ENCODE data around the gene RECQL. TPM values are rescaled to one million over a fixed set of nuclear protein-coding genes. Genes with fewer than 3 reads are reported as not detected.

The RECQL gene
- total RNA-seq, 1 experiment from 2014 or later: 32.1 TPM

DNA sequence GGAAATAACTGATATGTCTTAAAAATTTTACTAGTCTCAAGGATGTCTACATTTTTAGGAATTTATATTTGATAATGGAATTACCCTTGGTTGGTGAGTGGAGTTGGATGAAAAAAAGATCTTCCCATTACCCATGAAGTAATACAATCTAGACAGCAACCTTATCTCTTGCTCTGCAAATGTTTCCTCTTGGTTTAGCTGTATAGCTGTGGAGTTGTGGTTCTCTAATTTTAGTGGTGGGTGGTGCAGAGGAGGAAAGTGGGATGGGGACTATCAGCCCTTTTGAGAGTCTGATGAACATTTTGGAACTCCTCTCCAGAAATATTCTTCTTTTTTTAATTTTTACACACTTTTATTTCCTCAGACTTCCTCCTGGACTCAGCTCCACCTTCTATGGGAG lies 41.7 kb upstream of the RECQL start:
- no peaks in the 10 kb centered on the region for H3K27me3 Mint-ChIP-seq (ENCODE audit: unreplicated experiment)
- no TSS peak for BruUV-seq (replicated peaks)

DNA sequence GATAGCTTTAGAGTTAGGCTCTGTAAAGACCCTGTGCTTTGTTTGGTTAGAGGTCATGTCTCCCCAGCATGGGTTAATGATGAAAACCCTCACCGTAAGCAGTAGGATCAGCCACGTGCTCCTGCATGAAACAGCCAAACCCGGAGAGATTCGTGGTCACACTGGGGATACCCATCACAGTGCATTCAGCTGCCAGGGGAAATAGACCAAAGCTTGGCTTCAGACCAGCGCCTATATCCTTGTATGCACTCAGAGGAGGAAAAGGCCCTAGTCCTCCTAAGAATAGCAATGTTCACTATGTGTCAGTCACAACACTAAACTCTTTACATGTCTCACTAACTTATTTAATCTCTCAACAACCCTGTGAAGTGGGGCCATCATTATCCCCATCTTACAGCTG lies 41.0 kb upstream of the RECQL start:
- Mint-ChIP-seq H3K4me1 (ENCODE audit: low read depth, unreplicated experiment) (peaks cover 8% of the 10 kb centered on the region), H3K4me3 (ENCODE audit: low read depth, unreplicated experiment) (no peak overlapping the region), H3K27me3 (ENCODE audit: unreplicated experiment) (peaks cover 2% of the 10 kb centered on the region), H3K27ac (ENCODE audit: unreplicated experiment) (no peak overlapping the region), H3K36me3 (ENCODE audit: insufficient read depth, unreplicated experiment) (no peaks in the 10 kb centered on the region), H3K9me3 (ENCODE audit: low read depth, unreplicated experiment) (no peaks in the 10 kb centered on the region)
- TF ChIP-seq, protein P1, sequence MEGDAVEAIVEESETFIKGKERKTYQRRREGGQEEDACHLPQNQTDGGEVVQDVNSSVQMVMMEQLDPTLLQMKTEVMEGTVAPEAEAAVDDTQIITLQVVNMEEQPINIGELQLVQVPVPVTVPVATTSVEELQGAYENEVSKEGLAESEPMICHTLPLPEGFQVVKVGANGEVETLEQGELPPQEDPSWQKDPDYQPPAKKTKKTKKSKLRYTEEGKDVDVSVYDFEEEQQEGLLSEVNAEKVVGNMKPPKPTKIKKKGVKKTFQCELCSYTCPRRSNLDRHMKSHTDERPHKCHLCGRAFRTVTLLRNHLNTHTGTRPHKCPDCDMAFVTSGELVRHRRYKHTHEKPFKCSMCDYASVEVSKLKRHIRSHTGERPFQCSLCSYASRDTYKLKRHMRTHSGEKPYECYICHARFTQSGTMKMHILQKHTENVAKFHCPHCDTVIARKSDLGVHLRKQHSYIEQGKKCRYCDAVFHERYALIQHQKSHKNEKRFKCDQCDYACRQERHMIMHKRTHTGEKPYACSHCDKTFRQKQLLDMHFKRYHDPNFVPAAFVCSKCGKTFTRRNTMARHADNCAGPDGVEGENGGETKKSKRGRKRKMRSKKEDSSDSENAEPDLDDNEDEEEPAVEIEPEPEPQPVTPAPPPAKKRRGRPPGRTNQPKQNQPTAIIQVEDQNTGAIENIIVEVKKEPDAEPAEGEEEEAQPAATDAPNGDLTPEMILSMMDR (IDR thresholded peaks at IDR 0.05; ENCODE audit: unreplicated experiment): no peak
- BruUV-seq (replicated peaks): no TSS peak
- CTCF ChIA-PET: interaction anchor here (0.5 kb wide), 1 partner anchor 745 kb away, joined by 7 read pairs; no protein-coding TSS in a partner anchor
- no peak for DNase-seq
- intact Hi-C loops (cut with micrococcal nuclease; ENCODE audit: unreplicated experiment): no loop called here

More for the DNA sequence above, 41.7 kb upstream of the RECQL start:
- peaks cover 8% of the 10 kb centered on the region for H3K4me1 Mint-ChIP-seq (ENCODE audit: low read depth, unreplicated experiment)
- no peak for DNase-seq
- intact Hi-C loops (cut with micrococcal nuclease; ENCODE audit: unreplicated experiment): no loop called here
- H3K27ac Mint-ChIP-seq (ENCODE audit: unreplicated experiment): no peak overlapping the region
- no peaks in the 10 kb centered on the region for H3K36me3 Mint-ChIP-seq (ENCODE audit: insufficient read depth, unreplicated experiment)
- CTCF ChIA-PET: no interaction called here
- TF ChIP-seq, protein P1 (IDR thresholded peaks at IDR 0.05; ENCODE audit: unreplicated experiment): no peak
- H3K4me3 Mint-ChIP-seq (ENCODE audit: low read depth, unreplicated experiment): no peak overlapping the region
- H3K9me3 Mint-ChIP-seq (ENCODE audit: low read depth, unreplicated experiment): no peaks in the 10 kb centered on the region

DNA sequence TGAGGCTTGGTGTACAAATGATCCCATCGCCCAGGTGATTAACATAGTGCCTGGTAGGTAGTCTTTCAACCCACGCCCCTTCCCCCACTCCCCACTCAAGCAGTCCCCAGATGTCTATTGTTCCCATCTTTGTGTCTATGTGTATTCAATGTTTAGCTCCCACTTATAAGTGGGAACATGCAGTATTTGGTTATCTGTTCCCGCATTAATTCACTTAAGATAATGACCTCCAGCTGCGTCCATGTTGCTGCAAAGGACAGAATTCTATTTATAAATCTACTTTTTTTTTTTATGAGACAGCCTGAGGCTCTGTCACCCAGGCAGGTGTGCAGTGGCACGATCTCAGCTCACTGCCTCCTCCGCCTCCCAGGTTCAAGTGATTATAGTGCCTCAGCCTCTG lies 40.3 kb upstream of the RECQL start:
- peaks cover 8% of the 10 kb centered on the region for H3K4me1 Mint-ChIP-seq (ENCODE audit: low read depth, unreplicated experiment)

DNA sequence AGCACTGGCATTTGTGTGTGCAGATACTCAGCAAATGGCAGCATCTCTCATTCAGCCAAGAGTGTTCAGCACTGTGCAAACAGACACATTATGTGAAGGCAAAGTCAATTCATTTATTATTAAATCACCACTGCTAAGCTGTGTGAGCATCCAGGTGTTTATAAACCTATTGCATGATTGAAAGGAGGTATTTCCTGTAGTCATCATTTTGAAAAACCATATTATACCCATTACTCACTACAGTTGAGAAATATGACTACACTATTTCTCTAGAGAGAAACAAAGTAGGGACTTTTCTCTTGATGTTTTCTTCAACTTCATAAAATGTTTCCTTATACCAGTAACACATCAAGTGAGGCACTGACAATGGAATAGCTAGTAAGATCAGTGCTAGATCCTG lies 38.4 kb upstream of the RECQL start:
- H3K27ac Mint-ChIP-seq (ENCODE audit: unreplicated experiment): no peak overlapping the region
- no peaks in the 10 kb centered on the region for H3K9me3 Mint-ChIP-seq (ENCODE audit: low read depth, unreplicated experiment)
- no peak for DNase-seq
- H3K4me3 Mint-ChIP-seq (ENCODE audit: low read depth, unreplicated experiment): no peak overlapping the region
- no TSS peak for BruUV-seq (replicated peaks)
- H3K36me3 Mint-ChIP-seq (ENCODE audit: insufficient read depth, unreplicated experiment): no peaks in the 10 kb centered on the region
- peaks cover 8% of the 10 kb centered on the region for H3K4me1 Mint-ChIP-seq (ENCODE audit: low read depth, unreplicated experiment)
- TF ChIP-seq, protein P1 (IDR thresholded peaks at IDR 0.05; ENCODE audit: unreplicated experiment): no peak
- intact Hi-C loops (cut with micrococcal nuclease; ENCODE audit: unreplicated experiment): no loop called here
- H3K27me3 Mint-ChIP-seq (ENCODE audit: unreplicated experiment): peaks cover 13% of the 10 kb centered on the region
- CTCF ChIA-PET: no interaction called here

More for the DNA sequence above, 40.3 kb upstream of the RECQL start:
- TF ChIP-seq, protein P1 (IDR thresholded peaks at IDR 0.05; ENCODE audit: unreplicated experiment): no peak
- Mint-ChIP-seq H3K9me3 (ENCODE audit: low read depth, unreplicated experiment) (no peaks in the 10 kb centered on the region), H3K4me3 (ENCODE audit: low read depth, unreplicated experiment) (no peak overlapping the region), H3K27me3 (ENCODE audit: unreplicated experiment) (peaks cover 8% of the 10 kb centered on the region), H3K27ac (ENCODE audit: unreplicated experiment) (no peak overlapping the region), H3K36me3 (ENCODE audit: insufficient read depth, unreplicated experiment) (no peaks in the 10 kb centered on the region)
- CTCF ChIA-PET: no interaction called here
- intact Hi-C loops (cut with micrococcal nuclease; ENCODE audit: unreplicated experiment): no loop called here
- BruUV-seq (replicated peaks): no TSS peak
- DNase-seq: no peak
